ENCODE results near the gene EIF4E3.

Gene EIF4E3

GRCh38 chr3:71722693-71723092 lies 2.5 kb downstream of the EIF4E3 start:
- DNase-seq = no peak

GRCh38 chr3:71721651-71722157 lies 3.5 kb downstream of the EIF4E3 start:
- DNase-seq = no peak

- DNase-seq = no peak
These were observed 4.2 kb downstream of the EIF4E3 start for GRCh38 chr3:71721002-71721401.

GRCh38 chr3:71718072-71718471 lies 7.1 kb downstream of the EIF4E3 start:
- no peak for DNase-seq

- DNase-seq = no peak
These were observed 10.6 kb downstream of the EIF4E3 start for GRCh38 chr3:71714595-71714994.

GRCh38 chr3:71713041-71713440 lies 12.2 kb downstream of the EIF4E3 start:
- DNase-seq = no peak

GRCh38 chr3:71710906-71711494 lies 14.2 kb downstream of the EIF4E3 start:
- peak; percentile 4 for DNase-seq

GRCh38 chr3:71709908-71710511 lies 15.2 kb downstream of the EIF4E3 start:
- no peak for DNase-seq

- no peak for DNase-seq
These were observed 16.6 kb downstream of the EIF4E3 start for GRCh38 chr3:71708476-71709105.

GRCh38 chr3:71707595-71707994 lies 17.6 kb downstream of the EIF4E3 start:
- no peak for DNase-seq

- DNase-seq = no peak
These were observed 19.5 kb downstream of the EIF4E3 start for GRCh38 chr3:71705681-71706080.

- no peak for DNase-seq
These were observed 20.3 kb downstream of the EIF4E3 start for GRCh38 chr3:71704915-71705314.

- no peak for DNase-seq
These were observed 21.4 kb downstream of the EIF4E3 start for GRCh38 chr3:71703797-71704196.

- no peak for DNase-seq
These were observed 22.8 kb downstream of the EIF4E3 start for GRCh38 chr3:71702131-71703024.

- no peak for DNase-seq
These were observed 23.9 kb downstream of the EIF4E3 start for GRCh38 chr3:71701251-71701762.

GRCh38 chr3:71695000-71695482 lies 30.2 kb downstream of the EIF4E3 start:
- DNase-seq = no peak

- no peak for DNase-seq
These were observed 30.7 kb downstream of the EIF4E3 start for GRCh38 chr3:71694358-71694999.

GRCh38 chr3:71693641-71694040 lies 31.6 kb downstream of the EIF4E3 start:
- DNase-seq = no peak

GRCh38 chr3:71692139-71692538 lies 33.1 kb downstream of the EIF4E3 start:
- DNase-seq = no peak

- no peak for DNase-seq
These were observed 34.8 kb downstream of the EIF4E3 start for GRCh38 chr3:71690341-71690841.

- DNase-seq = no peak
These were observed 35.9 kb downstream of the EIF4E3 start for GRCh38 chr3:71689291-71689690.

GRCh38 chr3:71688121-71688520 lies 37.1 kb downstream of the EIF4E3 start:
- DNase-seq = no peak

Measured in NCI-H1694 treated with DMSO at 0.1 percent for 48 hours (cell line).